Fibroblast of skin of left quadriceps (primary cell): Measurements from ENCODE around the gene PAPSS2.
A peak's percentile ranks its signal among the peaks of the same experiment; 100 is the strongest.

Experiments
- DNase-seq, 2 experiments: peaks; one replicate each; pipeline ENCODE4 v3.0.0-alpha.2; 2013; ENCODE audit warnings: low read depth in 2 of 2

The PAPSS2 gene

DNA sequence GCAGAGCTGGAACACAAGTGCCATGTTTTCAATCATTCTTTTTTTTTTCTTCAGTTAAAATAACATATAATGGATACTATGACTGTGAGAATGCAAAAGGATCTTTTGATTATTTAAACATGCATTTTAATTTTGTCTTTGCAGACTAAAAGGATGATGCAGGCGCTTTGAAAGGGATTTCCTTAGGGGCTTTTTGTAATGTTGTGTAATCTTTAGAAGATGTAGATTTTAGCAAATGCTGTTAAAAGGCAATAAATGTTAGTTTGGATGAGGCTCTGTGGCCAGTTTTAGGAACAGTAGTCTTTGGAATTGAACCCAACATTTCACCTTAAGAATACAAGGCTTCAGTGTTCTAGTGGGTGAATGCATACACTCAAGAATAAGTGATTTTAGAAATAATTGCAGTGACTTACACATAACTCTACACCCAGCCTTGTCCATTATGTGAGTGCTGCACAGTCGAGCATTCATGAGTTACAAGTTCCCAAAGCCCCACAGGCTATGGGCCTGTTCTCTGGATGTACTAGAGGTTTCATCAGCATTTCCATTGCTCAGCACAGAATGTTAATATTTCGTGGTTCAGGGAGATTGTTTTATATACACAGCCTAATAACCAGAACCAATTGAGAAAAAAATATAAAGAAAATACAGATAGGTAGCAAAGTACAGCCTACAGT is 11.6 kb downstream of the PAPSS2 start:
- DNase-seq = no peak

DNA sequence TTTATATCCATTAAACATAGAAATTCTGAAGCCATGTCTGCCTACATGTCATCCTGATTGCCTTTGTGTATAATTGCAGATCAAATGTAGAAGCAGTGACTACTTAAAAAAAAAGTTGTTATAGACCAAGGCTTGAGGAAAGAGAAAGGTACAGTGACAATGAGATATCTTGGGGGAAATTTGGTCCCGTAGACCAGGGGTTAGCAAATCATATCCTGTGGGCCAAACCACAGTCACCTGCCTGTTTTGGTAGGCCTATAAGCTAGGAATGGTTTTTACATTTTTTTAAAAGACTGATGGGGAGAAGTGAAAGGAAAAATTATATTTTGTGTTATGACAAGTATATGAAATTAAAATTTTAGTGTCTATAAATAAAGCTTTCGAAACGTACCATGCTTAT is 12.9 kb downstream of the PAPSS2 start:
- no peak for DNase-seq

DNA sequence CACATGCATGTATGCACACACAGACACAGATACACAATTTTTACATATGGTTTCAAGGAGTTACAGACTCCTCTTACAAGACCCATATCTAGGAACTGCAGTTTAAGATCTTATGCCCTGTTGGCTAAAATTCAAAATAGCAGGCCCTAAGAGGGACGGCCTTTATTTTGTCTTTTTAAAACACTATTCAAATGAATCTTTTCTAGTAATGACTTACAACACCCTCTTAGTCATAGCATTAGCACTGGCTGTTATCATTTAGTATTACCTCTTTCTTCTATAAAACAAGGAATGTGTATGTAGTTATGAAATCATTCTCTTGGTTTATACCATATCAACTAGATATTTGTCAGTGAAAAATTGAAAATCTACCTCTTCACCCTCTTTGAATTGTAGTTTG is 15.3 kb downstream of the PAPSS2 start:
- peak in 1 of 2 experiments; percentile 25 for DNase-seq

DNA sequence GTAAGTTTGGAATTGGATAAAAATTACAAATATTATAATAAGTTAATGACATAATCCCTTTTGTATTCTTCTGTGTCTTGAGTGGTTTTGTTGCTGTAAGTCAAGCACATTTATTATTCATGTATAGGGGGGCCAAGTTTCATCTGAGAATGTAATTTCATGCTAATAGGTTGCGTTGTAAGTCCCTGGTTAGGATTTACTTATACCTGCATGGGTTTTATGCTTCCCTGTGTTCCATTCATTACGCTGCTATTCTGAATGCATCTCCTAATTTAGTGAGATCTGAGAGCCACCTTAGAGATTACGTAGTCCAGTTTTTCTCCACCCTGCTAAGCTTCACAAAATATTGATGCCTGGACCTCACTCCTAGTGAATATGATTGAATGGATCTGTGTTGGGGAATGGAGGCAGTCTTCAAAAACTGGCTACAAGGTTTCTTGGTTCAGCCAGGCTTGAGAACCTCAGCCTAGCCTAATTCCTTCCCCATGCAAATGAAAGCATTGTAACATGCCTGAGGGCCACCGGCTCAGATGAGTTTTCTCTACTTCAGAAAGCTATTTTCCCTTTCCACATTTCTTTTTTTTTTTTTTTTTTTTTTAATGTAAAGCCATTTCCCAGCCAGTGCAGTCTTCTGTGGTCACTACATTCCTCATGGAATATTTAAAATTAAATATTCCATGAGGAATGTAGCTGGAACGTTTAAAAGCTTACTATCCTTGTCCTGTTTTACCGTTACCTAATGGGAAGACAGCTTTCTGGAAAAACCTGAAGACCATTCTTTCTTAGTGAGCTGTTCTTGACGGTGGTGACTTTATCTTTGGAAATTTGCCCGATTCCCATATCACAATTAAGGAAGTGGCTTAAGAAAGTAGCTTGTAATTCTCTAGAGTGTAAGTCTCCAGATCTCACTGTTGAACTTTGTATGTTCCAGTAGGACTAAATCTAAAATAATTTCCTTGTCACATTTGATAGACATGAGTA is 16.0 kb downstream of the PAPSS2 start:
- DNase-seq = peak; percentile 70 to 73

DNA sequence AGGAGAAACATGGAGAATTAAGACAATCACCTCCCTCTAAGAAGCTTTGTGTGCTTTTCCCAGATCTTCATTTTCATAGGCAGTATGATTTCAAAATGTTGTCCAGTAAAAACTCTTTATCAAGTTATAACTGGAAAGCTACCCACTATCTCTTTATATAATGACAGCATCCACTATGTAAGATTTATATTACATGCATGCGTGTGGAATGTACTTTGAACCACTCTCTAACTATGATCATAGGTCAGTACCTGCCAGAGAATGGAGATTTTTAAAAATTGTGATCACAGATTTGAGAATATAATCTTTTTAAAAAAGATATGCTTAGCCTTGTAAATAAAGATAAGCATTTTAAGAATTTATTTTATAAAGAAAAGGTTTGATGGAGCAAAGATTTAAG is 17.9 kb downstream of the PAPSS2 start:
- DNase-seq = no peak

DNA sequence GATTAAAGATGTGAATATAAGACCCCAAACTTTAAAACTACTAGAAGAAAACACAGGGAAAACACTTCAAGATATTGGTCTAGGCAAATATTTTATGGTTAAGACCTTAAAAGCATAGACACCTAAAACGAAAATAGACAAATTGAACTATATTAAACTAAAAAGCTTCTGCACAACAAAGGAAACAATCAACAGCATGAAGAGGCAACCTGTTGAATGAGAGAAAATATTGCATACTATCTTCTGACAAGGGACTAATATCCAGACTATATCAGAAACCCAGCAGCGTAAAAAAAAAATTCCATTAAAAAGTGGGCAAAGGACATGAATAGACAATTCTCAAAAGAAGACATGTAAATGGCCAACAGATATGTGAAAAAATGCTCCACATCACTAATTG is 18.6 kb downstream of the PAPSS2 start:
- no peak for DNase-seq

DNA sequence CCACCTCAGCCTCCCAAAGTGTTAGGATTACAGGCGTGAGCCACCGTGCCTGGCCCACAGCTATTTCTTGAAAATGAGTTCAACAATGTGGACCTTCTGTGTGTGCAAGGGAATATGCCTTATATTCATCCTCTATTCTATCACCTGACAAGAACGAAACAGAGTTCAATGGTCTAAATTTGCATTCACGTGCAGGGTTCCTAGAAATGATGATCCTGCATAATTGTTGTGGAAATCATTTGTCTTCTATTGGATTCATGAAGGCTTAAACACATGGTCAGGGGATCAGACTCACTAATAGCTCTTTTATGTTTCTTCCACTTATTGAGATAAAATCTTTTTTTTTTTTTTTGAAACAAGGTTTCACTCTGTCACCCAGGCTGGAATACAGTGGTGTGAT is 23.7 kb downstream of the PAPSS2 start:
- no peak for DNase-seq

DNA sequence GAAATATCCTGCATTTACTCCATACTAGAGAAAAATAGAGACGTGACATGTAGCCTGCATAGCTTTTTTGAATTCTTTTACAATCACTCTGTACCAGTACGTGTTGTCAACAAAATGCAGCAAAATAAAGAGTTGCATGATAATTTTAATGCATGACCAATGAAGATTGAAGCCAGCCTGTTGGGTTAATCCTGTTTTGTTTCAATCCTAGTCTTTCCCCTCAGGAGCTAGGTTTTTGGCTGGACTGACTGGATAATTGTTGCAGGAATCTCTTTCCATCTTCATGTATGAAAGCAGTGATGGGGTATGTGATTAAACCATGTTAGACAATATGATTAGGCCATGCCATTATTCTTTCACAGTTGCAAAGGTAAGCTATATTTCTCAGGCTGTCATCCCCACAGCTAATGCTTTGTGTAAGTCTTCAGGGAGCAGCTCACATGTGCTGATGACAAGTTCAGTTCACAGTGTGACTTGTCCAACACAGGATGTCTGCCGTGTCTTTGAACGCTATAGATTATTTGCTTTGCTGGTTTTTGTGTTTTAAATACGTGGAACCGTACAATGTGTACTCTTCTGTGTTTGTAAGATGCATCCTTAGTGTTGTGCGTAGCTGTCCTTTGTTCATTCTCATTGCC is 24.4 kb downstream of the PAPSS2 start:
- no peak for DNase-seq

DNA sequence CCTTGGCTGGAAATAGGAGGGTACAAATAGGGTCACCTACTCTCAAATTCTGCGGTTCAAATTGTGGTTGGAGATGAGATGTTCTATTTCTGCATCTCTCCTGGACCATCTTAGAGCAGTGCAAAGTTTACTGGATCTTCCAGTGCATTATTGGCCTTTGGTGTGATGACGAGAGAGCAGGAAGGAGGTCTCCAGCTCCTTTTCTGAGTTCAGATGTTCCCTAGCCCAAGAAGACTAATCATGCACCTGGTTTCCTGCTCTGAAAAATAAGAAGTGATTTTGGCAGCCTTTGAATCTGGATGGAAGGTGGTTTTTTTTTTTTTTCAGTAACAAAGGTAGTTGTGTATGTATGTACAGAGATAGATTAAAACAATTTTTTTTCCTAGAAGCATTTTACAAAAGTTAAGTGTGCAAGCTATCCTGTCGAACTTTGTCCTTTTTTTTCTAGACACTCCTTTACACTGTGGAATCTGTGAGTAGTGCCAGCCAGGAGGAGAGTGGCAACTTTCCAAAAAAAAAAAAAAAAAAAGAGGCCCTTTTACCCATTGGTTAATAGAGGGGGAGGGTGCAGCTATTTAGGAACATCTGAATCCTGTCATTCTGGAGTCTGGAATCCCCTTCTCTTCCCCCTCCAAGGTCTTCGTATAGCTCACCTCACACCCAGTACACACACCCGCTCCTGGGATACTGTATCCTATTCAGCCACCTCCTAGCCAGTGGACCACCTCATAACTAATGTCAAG is 26.3 kb downstream of the PAPSS2 start:
- DNase-seq = no peak

DNA sequence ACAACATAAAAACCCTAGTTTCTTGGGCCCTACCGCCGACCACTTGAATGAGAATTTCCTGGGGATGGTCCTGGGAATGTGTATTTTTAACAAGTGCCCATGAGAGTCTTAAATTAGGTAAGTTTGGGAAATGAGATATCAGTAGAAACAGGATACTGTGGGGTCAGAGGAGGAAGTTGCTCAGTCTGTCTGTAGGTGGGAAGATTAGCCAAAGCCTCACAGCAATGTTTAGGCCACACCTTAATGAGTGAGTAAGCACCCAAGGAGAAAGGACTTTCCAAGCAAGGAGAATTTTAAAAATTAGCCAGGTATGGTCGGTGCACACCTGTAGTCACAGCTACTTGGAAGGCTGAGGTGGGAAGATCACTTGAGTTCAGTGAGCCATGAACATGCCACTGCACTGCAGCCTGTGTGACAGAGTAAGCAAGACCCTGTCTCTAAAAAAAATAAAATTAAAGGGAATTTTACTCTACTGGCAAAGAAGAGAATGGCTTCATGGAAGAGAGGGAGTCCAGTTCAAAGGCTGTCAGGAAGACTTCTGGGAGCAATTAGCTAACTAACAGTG is 31.9 kb downstream of the PAPSS2 start:
- DNase-seq = no peak

DNA sequence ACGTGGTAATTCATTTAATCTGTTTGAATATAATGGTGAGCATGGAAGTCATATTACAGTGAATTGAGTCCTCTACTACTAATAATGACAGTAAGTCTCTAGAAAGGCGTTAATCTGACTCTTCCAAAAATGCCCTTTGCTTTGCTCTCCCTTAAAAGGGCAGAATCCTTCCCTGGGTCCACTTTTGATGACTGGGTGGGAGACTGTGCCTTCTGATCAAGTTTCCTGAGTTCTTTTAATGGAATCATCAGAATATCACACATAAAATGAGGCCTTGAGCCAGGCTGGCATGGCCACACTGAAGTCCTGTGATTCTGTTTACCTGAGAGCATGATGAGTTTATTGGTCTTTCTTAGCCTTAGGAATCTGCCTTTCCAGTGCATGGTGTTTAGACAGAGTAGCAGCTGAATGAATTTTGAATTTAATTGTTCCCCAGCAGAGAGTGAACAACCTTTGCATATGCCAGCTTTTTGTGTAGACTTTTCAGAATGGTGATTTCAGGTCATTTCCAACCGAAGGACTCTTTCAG is 33.3 kb downstream of the PAPSS2 start:
- DNase-seq = no peak

DNA sequence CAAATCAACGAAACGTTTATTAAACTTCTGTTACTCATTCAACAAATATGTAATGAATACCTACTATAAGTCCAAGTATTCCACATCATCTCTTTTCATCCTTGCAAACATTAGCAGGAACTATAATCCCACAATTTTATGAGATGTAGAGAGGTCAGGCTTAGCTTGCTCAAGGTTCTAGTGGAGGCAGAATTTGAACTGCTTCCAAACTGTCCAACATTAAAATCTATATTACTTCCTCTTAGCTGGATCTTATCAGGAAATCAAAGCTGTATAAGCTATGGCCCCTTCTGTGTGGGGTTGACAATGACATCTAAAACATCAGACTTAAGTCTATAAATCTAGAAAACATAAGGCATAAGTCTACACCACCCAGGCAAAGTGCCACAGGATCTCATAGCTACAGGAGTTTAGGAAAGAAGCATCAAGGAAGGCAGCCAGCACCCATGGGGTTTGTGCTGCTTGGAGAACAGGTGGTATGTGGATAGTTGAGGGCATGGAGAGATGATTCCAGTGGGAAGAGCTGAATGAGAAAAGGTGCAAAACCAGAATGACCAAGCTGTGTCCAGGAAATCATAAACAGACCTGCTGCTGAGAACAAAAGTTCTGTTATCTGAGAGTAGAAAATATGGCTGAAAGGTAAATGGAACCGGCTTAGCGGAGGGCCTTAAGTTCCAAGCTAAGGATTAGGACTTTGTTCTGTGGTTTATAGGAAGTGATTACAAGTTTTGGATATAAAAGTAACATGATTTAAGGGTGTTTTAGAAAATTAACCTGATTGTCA is 34.5 kb downstream of the PAPSS2 start:
- DNase-seq = no peak

DNA sequence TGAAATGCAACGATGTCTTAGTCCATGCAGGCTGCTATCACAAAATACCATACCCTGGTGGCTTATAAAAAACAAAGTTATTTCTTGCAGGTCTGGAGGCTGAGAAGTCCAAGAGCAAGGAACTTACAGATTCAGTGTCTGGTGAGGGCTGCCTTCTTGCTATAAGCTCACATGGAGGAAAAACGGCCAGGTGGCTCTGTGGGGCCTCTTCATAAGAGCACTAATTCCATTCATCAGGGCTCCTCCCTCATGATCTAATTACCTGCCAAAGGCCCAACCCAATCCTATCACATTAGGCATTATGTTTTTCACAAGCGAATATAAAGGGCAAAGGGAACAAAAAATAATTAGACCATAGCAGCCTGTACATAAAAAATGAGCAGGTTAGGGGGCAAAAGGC is 35.4 kb downstream of the PAPSS2 start:
- no peak for DNase-seq

DNA sequence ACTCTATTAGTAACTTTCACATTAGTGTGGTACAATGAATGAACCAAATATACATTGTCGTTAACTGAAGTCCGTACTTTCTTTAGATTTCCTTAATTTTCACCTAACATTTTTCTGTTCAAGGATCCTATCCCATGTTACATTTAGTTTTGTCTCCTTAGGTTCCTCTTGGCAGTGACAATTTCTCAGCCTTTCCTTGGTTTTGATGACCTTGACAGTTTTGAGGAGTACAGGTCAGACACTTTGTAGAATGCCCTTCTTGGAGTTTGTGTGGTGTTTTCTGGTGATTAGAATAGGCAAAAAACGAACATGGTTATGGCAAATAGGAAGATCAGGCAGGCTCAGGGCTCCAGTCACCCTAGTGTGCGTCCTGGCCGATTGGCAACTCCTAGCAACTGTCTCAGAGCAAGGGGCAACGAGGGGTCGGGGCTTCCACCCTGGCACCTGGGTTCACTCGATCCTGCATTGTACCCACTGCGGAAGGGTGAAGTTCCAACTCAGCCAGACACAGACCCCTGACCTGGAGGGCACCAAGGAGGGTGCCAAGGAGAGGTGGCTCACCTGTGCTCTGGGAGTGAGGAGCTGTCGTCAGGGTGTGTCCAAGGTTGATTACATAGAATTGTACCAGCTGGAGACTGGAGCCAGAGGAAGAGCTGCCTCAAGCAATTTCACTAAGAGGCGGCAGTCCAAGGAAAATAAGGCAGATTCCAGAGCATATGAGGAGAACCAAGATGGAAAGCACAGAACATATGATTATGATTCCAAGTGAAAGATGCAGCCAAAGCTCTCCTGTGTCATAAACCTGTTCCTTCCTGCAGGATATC is 37.5 kb downstream of the PAPSS2 start:
- DNase-seq = no peak

DNA sequence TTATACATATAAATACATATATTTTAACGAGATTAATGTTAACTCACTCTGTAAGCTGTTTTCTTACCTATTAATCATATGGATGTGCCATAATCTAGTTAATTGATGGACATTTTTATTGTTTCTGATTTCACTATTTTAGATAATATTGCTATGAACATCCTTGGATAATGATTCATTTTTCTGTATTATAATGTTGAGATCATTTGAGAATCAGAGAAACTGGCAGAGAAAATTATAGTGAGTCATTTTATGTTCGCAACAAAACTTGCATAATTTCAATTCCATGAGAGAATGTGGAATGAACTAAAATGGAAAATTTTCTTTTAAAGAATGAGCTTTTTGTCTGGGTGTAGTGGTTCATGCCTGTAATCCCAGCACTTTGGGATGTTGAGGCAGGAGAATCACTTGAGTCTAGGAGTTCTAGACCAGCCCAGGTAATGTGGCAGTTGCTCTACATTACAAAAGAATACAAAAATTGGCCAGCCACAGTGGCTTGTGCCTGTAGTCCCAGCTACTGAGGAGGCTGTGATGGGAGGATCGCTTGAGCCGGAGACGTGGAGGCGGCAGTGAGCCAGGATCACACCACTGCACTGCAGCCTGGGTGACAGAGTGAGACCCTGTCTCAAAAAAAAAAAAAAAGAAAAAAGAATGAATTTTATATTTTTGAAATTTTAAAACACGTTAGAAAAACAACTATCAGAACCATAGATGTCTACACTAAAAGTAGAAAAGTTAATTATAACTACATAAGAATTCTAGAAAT is 40.5 kb downstream of the PAPSS2 start:
- peak; percentile 60 to 63 for DNase-seq

DNA sequence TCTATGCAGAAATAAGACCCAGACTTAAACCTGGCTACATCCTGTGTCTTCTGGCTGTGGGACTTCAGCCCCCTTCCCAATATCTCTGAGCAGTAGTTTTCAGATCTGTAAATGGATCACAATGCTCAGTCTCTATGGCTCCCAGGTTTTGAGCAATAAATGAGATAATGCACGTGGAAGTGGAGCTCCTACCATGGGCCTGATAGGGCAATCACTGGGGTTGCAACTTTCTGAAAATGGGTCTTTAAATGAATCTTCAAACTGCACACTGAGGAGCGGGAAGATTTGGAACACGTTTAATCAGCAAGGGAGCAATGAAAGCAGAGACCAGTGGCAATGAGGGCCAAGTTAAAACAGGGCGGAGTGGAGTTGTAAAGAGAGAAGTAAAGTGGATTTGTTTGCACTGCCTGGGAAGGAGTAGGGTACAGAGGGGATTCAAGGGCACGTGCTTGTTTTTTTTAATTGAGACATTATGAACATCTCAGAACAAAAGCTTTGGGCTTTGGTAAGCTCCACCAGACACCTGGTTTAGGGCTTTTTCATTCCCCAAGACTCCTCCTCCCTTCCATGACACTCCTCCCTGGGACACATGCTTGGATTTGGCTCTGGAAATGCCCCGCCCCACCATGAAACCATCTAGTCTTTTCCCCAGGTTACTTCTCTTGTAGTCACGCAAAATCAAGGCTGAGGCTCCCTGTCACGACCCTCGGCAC is 42.7 kb downstream of the PAPSS2 start:
- no peak for DNase-seq

DNA sequence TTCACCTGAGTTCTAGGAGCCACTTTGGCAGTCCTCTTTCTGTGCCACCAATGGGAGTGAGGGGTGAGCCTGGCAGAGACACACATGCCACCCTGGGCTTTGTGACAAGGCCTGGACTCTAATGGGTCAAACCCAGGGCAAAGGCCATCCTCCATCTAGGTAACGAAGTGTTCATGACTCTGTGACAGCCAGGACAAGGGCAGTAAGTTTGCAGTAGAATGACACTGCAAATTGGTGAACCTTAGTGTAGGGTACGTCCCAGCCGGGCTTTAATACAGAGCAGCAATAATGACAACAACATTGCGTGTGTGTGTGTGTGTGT is 43.3 kb downstream of the PAPSS2 start:
- no peak for DNase-seq

DNA sequence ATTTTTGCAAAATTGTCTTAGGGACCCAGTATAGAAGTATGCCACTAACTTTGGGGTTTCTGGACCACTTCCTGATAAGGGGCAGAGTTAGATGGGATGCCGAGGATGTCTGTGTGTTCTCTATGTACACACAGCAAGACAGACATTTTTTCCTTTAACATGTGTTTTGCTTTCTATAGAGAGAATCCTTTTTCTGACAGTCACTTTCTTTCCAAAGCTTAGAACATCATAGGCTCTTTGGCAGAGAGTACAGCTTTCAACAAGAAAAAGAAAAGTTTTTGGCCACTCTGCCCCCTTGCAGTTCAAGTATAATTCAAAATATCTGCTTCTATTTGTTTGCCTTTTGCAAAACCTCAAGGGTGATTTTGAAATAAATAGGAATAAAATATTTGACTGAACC is 44.1 kb downstream of the PAPSS2 start:
- no peak for DNase-seq
